Stimulated activated CD8-positive, alpha-beta memory T cell treated with anti-CD3 and anti-CD28 coated beads, Interleukin-7, amount 100 ng/mL, for 24 hours (primary cell): ENCODE results near the gene MED26.

ENCODE experiments used
- DNase-seq: peaks from one replicate; pipeline ENCODE4 v3.0.0-alpha.2; 2020; ENCODE audit warnings: low read depth

Gene MED26

GRCh38 chr19:16612636-16613035 lies 15.4 kb downstream of the MED26 start:
- DNase-seq, result no peak

- DNase-seq, result no peak
Observed at GRCh38 chr19:16611121-16611520, 16.9 kb downstream of the MED26 start.

GRCh38 chr19:16609511-16610200 lies 18.3 kb downstream of the MED26 start:
- DNase-seq, result no peak

- DNase-seq, result no peak
Observed at GRCh38 chr19:16608290-16608739, 19.7 kb downstream of the MED26 start.

- DNase-seq, result no peak
Observed at GRCh38 chr19:16607819-16608218, 20.2 kb downstream of the MED26 start.

GRCh38 chr19:16605553-16605994 lies 22.4 kb downstream of the MED26 start:
- DNase-seq, result no peak

- DNase-seq, result no peak
Observed at GRCh38 chr19:16605115-16605514, 22.9 kb downstream of the MED26 start.

GRCh38 chr19:16604615-16605014 lies 23.4 kb downstream of the MED26 start:
- no peak for DNase-seq

GRCh38 chr19:16603090-16603489 lies 24.9 kb downstream of the MED26 start:
- DNase-seq, result no peak

- no peak for DNase-seq
Observed at GRCh38 chr19:16601378-16602052, 26.5 kb downstream of the MED26 start.

- no peak for DNase-seq
Observed at GRCh38 chr19:16600824-16601223, 27.2 kb downstream of the MED26 start.

- DNase-seq, result no peak
Observed at GRCh38 chr19:16599655-16600346, 28.2 kb downstream of the MED26 start.

- DNase-seq, result no peak
Observed at GRCh38 chr19:16598848-16599247, 29.2 kb downstream of the MED26 start.

GRCh38 chr19:16596399-16596798 lies 31.6 kb downstream of the MED26 start:
- DNase-seq, result no peak

GRCh38 chr19:16595097-16595496 lies 32.9 kb downstream of the MED26 start:
- DNase-seq, result no peak

- DNase-seq, result no peak
Observed at GRCh38 chr19:16594681-16595091, 33.3 kb downstream of the MED26 start.

GRCh38 chr19:16594131-16594586 lies 33.8 kb downstream of the MED26 start:
- no peak for DNase-seq

- DNase-seq, result no peak
Observed at GRCh38 chr19:16593181-16593580, 34.8 kb downstream of the MED26 start.

- DNase-seq, result no peak
Observed at GRCh38 chr19:16591803-16592556, 36.0 kb downstream of the MED26 start.

GRCh38 chr19:16590876-16591802 lies 36.9 kb downstream of the MED26 start:
- DNase-seq, result no peak

GRCh38 chr19:16589917-16590316 lies 38.1 kb downstream of the MED26 start:
- no peak for DNase-seq
